Measurements from ENCODE around the gene LARGE1. TPM values are rescaled to one million over a fixed set of nuclear protein-coding genes. Genes with fewer than 3 reads are reported as not detected.

LARGE1 gene
- total RNA-seq, 4 donors from 2014 or later: 18.7 to 82.1 (median 39.2) TPM

DNA sequence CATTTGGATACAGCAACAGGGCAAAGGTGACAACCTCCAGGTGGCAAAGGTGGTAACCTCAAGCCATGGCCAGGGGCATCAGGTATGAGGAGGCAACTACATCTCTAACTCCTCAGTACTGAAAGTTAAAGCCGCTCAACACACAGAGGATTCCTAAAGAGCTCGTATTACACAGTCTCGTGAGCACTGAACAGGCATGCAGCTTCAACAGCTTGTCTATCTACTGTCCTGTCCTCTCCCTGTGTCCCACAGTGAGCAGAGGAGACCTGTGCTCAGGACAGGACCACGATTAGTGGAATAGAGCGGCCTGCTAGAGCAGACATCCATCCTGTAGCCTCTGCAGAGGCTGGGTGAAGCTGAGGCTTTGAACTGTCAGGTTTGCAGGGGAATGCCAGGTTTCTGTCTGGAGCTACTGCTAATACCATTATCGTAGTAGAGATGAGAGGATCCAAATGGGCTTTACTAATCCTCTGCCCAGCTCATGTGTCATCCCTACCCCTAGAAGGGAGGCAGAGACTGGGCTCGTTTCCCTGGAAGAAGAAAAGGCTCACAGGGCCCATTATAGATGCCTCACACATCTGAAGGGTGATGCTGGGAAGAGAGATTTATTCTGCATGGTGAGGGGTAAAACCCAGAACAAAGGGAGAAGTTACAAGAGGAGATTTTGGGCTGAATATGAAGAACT is 415.2 kb downstream of the LARGE1 start:
- intact Hi-C loops (cut with DNase I; ENCODE audit: low total_unique reads): no loop called here

GRCh38 chr22:33496112-33496511 is 424.2 kb downstream of the LARGE1 start:
- Histone ChIP-seq H3K9me3 (no peaks in the 10 kb centered on the region), H3K4me1 (no peaks in the 10 kb centered on the region), H3K36me3 (no peaks in the 10 kb centered on the region), H3K4me3 (no peak overlapping the region), H3K27ac (no peak overlapping the region), H3K27me3 (no peaks in the 10 kb centered on the region)
- DNase-seq: no peak
- TF ChIP-seq CTCF (IDR thresholded peaks at IDR 0.05) (no peak), POLR2A (IDR thresholded peaks at IDR 0.05) (no peak)
- intact Hi-C loops (cut with DNase I; ENCODE audit: low total_unique reads): no loop called here

More for the DNA sequence above, 415.2 kb downstream of the LARGE1 start:
- DNase-seq: no peak
- no peak for TF ChIP-seq CTCF (IDR thresholded peaks at IDR 0.05)
- no peak for TF ChIP-seq POLR2A (IDR thresholded peaks at IDR 0.05)
- no peak overlapping the region for H3K27ac ChIP-seq
- H3K36me3 ChIP-seq: no peaks in the 10 kb centered on the region
- no peaks in the 10 kb centered on the region for H3K27me3 ChIP-seq
- no peaks in the 10 kb centered on the region for H3K4me1 ChIP-seq
- H3K9me3 ChIP-seq: no peaks in the 10 kb centered on the region
- H3K4me3 ChIP-seq: no peak overlapping the region

GRCh38 chr22:33493476-33494205 is 426.6 kb downstream of the LARGE1 start:
- H3K9me3 ChIP-seq: no peaks in the 10 kb centered on the region
- intact Hi-C loops (cut with DNase I; ENCODE audit: low total_unique reads): no loop called here
- H3K27me3 ChIP-seq: no peaks in the 10 kb centered on the region
- TF ChIP-seq POLR2A (IDR thresholded peaks at IDR 0.05) (no peak), CTCF (IDR thresholded peaks at IDR 0.05) (no peak)
- H3K27ac ChIP-seq: no peak overlapping the region
- H3K36me3 ChIP-seq: no peaks in the 10 kb centered on the region
- H3K4me3 ChIP-seq: no peak overlapping the region
- no peaks in the 10 kb centered on the region for H3K4me1 ChIP-seq
- no peak for DNase-seq

DNA sequence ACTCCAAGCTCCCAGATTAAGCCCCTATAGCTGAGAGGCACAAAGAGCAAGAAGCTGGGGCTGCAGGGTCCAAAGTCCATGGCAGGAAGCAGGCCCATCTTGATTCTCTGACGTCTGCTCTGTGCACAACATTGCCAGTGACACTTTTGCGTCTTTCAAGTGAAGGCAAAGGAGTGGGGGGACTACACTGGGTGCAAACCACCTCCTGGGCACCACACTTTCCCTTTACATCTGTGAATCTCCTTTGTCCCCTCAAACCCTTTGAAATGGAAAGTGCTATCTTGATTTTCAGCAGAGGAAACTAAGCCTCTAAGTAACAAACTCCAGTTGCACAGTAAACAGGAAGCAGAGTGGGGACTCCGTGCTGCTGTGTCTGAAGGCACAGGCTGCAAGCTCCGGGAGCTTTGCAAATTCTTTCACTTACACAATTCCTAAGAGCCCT is 428.0 kb downstream of the LARGE1 start:
- intact Hi-C loops (cut with DNase I; ENCODE audit: low total_unique reads): no loop called here

DNA sequence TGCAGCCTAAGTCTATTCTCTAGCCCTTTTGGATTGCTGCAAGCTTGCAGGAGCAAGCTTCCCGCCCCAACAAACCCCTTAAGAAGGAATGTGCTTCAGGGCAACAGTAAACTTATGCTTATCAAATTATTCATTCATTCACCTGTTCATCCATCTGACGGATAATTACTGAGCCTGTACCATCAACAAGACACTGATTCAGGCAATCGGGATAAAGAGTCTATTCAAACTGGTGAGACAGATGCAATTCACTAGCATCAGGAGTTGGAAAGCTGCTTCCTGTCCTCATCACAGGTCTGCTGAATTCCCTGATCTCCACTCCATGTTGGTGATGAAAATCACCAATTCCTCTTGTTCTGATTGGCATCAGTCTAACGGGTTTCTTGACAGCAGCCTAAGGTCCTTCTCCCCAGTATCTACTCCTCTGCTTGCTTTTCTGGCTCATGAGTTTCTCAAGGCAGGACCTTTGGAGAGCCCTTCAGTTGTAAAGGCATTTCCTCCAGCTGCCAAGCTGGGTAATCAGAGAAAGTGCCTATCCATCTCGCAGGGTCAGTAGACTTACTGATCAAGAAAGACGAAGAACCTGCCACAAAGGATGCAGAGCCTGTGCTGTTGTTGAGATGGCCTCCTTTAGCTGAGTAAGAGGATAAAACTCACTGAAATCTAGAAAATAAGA is 433.1 kb downstream of the LARGE1 start:
- TF ChIP-seq POLR2A (IDR thresholded peaks at IDR 0.05) (no peak), CTCF (IDR thresholded peaks at IDR 0.05) (no peak)
- H3K27me3 ChIP-seq: no peaks in the 10 kb centered on the region
- H3K36me3 ChIP-seq: no peaks in the 10 kb centered on the region
- H3K9me3 ChIP-seq: no peaks in the 10 kb centered on the region
- no peak overlapping the region for H3K4me3 ChIP-seq
- H3K4me1 ChIP-seq: no peaks in the 10 kb centered on the region
- no peak for DNase-seq
- H3K27ac ChIP-seq: no peak overlapping the region
- intact Hi-C loops (cut with DNase I; ENCODE audit: low total_unique reads): no loop called here

More for the DNA sequence above, 428.0 kb downstream of the LARGE1 start:
- no peaks in the 10 kb centered on the region for H3K27me3 ChIP-seq
- H3K36me3 ChIP-seq: no peaks in the 10 kb centered on the region
- H3K4me1 ChIP-seq: no peaks in the 10 kb centered on the region
- H3K9me3 ChIP-seq: no peaks in the 10 kb centered on the region
- TF ChIP-seq POLR2A (IDR thresholded peaks at IDR 0.05): no peak
- no peak for DNase-seq
- H3K27ac ChIP-seq: no peak overlapping the region
- no peak overlapping the region for H3K4me3 ChIP-seq

All from uterus (tissue), 4 donors.